NCI-H146 treated with DMSO at 0.1 percent for 48 hours (cell line): ENCODE data around the gene AIFM1.
A peak's percentile ranks its signal among the peaks of the same experiment; 100 is the strongest.
"Not testable (repeated sequence)": the region's sequence is repeated elsewhere in the genome, so short reads cannot be mapped to it uniquely, and the experiment has no call there.

Experiments
- DNase-seq: peaks from one replicate; lab custom pipeline; 2025; ENCODE audit not compliant: unreplicated experiment; lab: John Stamatoyannopoulos, UW

Gene AIFM1

DNA sequence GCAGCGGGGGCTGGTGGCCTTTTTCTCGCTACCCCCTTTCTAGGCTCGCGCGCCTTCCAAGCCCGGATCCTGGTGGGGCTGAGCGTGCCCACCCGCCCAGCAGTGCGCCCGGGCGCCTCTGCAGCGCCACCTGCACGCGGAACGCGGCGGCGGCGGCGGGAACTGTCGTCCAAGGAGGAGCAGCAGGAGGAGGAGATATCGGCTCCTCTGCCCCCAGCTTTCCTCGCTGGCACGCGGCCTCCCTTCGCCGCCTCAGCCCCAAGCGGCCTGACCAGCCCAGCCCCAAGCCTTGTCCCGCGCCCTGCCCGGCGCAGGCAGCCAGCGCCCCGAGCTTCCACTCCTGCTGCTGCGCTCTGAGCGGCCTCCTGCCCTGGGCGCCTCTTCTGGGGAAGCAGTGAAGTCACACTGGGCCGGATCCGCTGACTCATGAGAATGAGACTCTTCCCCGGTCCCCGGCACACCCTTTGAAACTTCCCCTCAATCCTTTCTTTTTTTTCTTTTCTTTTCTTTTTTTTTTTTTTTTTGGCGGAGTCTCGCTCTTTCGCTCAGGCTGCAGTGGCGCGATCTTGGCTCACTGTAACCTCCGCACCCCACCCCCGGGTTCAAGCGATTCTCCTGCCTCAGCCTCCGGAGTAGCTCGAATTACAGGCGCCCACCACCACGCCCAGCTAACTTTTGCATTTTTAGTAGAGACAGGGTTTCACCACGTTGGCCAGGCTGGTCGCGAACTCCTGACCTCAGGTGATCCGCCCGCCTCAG is 44.7 kb downstream of the AIFM1 start:
- no peak for DNase-seq

DNA sequence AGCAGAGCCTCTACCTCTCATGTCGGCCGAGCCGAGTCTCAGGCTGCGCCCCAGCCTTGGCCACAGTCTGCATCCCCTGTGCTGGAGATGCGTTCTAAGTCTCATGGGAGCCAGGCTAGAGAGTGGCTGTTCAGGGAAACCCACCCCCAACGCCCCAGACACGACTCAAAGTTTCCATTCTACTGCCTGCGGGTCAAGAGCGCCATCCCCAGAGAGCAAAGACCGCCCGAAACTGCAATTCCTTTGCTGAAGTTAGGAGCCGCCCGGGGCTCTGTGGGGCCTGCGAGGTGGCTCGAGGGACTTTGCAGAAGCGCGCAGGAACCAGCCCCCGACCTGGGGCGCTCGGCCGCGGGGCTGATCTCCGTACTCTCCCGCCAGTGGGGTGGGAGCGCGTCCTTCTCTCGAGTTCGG is 45.3 kb downstream of the AIFM1 start:
- DNase-seq, result no peak

GRCh38 chrX:130119312-130119898 is 46.2 kb downstream of the AIFM1 start:
- no peak for DNase-seq

- no peak for DNase-seq
Observed at GRCh38 chrX:130118441-130119311, 47.0 kb downstream of the AIFM1 start.

- no peak for DNase-seq
Observed at GRCh38 chrX:130117166-130117565, 48.5 kb downstream of the AIFM1 start.

DNA sequence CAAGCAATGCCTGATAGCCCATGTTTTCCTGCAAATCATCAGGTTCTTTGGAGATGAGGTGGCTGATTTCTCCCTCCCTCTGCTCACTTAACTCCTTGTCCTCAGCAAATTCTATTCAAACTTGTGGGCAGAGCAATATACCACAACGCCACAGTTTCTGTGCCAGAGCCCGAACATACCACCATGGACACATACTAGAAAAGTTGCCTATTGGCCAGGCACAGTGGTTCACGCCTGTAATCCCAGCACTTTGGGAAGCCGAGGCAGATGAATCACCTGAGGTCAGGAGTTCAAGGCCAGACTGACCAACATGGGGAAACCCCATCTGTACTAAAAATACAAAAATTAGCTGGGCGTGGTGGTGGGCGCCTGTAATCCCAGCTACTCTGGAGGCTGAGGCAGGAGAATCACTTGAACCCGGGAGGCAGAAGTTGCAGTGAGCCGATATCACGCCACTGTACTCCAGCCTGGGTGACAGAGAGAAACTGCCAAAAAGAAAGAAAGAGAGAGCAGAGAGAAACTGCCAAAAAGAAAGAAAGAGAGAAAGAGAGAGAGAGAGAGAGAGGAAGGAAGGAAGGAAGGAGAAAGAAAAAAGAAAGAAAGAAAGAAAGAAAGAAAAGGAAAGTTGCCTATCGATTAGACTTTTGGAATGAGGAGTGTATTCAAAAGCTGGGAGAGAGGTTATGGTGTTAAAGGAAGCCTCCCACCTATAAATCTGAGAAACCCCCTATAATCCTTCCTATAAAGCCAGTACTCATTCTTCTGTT is 50.3 kb downstream of the AIFM1 start:
- DNase-seq, result not testable (repeated sequence)

- no peak for DNase-seq
Observed at GRCh38 chrX:130114141-130114588, 51.5 kb downstream of the AIFM1 start.

DNA sequence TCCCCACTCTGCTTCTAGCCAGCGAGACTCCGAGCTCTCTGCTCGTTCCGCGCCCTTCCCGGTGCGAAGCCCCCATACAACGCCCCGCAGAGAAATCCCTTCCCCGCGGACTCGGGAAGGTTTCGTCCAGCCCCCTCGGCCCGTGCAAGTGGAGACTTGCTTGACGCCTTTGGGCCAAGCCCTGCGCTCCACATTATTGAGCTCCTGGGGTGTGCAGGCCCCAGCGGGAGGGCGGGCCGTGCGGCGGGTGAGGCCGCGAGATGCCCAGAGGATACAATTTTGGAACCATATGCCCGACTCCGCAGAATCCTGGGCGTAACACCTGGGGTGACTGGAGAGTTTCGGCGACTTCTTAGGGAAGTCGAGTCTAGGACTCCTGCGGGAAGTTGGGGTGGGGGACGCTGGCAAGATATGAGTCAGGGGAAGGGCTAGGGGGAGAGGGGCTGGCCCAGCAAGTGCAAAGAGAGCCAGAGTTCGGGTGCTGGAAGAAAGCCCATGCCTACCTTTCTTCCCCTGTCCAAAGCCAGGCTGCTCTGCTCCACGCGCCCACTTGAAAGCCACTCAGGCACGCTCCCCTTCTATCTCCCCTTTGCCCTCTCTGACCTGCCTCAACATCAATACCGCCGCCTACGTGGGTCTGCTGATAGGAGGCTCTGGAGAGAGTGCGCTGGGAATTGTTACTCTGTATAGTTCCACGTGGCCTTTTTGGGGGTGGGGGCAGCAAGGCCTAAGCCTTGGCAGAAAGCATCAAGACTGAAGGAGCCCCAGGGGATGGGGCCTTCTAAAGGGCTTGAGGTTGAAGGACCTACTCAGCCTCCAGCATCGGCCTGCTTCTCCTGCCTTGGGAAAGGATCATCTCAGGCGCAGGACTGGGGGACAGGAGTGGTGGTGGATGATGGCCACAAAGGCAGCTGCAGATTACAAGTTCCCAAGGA is 54.2 kb downstream of the AIFM1 start:
- DNase-seq, result no peak

- peak; percentile 45 for DNase-seq
Observed at GRCh38 chrX:130110379-130111219, 55.0 kb downstream of the AIFM1 start, which contains the start of gene ELF4. Gene ELF4, minus strand, starts transcription at chrX:130110497. Its CDS starts 29,167 bp downstream, at chrX:130081330.

- DNase-seq, result no peak
Observed at GRCh38 chrX:130109429-130110378, 55.9 kb downstream of the AIFM1 start.

DNA sequence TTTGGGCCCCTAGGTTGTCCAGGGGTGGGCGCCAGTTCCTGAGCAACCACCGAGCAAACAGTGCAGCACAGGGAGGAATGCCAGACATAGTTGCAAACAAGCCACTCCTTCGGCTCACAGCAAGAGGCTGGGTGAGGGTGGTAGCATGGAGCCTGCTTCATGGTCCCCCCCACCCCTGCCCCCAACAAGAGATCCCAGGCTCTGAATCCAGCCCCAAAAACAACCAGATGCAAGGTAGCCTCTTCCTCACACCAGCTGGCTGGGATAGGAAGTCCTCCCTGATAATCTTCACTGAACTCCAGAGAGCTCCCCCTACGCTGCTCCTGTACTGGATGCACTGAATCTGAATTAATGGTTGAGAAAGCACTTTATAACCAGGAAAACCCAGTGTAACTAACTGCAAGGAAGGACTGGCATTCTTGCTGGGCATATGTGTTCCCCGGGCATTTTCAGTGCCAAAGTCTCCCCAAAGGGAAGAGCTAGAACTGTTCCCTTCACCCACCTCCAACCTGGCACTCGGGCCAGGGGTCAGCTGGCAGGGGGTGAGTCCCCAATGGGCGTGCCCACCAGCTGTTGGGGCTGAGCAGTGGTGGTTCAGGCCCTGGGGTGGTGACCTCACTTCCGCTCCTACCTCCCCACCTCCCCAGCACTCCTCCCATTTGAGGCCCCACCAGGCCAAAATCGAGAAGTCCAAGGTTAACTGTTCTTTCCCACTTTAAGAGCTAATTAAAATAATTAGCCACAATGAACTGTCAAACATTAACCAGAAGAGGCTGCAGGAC is 56.8 kb downstream of the AIFM1 start:
- DNase-seq, result no peak

DNA sequence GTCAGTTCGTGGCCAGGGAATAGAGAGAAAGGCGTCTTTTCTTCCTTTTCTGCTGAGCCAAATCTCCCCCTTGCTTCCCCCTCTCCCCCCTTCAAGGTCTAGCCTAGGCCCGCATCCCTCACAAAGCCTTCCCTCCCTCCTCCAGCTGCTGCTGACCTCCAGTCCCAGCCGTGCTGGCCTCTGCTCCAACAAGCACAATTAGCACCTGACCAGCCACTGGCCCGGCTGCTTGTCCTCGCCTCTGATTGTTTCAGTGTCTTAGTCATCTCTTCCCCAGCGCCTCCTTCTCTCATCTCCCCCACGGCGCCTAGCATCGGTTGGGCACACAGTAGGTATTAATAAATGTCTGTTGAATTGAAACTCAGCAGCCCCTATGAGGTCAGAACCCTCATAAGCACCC is 59.6 kb downstream of the AIFM1 start:
- DNase-seq, result no peak

DNA sequence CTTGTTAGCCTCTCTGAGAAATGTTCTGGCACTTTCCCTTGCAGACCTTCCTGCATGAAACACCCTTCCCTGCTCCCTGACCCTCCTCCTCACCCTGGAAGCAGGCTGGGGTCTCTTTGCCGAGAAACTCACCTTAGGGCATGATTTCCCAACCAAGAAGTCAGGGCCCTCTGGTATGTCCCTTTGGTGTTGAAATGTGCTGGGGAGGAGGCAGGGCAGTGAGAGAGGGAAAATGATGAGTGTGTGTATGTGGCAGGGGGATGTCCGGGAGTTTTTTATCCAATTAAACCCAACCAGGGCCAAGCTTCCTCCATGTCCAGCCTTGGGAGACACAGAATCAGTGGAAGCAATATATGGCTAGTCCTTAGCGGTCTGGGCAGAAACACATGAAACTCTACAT is 60.4 kb downstream of the AIFM1 start:
- DNase-seq, result no peak

DNA sequence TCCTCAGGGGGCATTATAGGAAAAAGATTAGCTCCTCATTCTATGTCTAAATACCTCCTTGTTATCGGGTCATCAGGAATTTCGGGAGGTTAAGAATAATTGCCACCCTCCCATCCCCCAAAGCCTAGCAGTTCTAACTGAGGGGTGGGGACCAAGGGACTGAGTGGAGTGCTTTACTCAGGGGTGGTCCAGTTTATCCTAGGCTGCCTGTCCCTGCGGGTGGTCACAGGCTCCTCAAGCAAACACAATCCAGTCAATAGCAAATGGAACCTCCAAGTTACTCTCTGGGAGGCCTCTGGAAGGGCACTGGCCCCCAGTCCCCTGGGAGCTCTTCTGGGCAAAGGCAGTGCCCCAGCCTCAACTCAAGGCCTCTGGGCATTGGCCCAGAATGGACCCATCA is 62.0 kb downstream of the AIFM1 start:
- no peak for DNase-seq

GRCh38 chrX:130100180-130100579 is 65.5 kb downstream of the AIFM1 start:
- no peak for DNase-seq

GRCh38 chrX:130098210-130098552 is 67.5 kb downstream of the AIFM1 start:
- no peak for DNase-seq
